ENCODE results near the gene DAZAP1.

Gene DAZAP1

DNA sequence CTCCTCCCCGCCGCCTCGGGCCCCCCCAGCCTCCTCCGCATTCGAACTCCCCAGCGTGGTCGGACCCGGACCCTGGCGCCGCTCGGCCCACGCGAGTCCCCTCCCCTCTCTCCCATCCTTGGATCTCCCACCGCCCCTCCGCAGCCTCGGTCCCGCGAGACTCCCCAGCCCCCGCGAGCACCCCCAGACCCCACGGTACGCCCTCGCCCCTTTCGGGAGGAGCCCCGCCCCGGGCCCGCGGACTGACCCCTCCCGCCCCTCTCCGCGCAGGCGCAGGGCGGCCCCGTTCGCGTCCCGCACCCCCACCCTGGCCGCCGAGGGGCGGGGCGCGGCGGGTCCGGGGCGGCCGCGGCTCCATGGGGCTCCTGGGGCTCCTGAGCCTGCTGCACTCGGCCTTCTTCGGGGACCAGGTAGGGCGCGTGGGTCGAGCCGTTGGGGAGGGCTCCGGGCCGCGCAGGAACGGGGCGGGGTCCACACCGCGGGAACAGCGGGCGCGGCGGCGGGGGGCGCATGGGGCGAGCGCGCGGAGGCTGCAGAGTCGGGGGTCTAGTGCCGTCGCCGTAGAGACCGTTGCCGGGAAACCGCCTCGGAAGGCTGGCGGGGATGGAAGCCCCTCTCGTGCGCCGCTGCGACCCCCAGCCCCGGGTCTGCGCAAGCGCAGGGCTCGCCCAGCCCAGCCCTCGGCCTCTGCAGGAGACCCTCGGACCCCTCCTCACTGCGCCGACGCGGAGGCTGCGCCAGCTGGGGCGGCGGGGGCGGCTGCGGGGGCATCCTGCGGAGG lies 38.7 kb downstream of the DAZAP1 start:
- DNase-seq, result no peak

DNA sequence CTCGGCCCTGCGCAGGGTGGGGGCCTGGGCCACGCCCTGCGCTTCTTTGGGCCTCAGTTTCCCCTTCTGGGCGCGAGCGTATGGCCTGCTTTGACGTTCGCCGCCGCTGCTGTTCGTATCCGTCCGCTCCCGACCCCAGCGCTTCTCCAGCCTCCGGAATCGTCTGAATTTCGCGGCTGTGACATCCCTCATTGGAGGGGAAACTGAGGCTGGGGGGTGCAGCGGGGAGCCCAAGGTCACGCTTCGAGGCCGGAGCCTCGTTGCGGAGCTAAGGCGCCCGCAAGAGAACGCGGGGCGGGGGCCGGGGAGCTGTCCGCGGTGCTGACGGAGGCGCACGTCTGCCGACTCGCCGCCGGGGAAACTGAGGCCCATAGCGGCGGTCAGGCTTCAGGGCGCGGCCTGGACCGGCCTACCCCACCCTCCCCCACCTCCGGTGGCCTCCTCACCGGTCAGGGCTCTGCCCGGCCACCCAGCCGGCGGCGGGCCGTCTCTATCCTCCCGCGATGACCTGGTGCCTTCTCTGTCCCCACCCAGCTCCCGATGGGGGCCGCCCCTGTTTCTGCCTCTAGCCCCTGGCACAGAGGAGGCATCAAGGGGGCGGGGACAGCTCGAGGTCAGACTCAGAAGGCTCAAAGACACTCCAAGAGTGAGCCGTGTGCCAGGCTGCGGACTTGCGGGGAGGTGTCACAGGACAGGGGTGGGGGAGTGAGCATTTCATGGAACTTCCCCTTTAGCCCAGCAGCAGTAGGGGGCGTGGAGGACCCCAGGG lies 39.5 kb downstream of the DAZAP1 start:
- peak; percentile 44 for DNase-seq

DNA sequence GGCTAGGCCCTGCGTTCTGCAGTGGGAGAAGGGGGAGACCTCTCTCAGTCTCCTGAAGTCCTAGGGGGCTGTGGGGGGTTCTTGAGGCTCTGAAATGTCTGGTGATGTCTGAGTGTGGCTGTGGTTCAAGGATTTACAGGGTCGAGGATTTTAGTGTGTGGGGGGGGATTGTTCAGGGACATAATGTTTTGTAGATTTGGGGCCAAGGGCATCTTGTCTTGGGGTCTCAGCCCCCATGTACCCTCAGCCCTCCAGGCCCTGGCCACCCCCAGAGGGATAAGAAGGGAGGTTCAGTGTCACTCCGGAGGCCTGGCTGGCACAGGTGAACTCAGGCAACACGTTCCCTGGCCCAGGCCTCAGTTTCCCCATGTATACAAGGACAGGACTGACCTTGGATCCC lies 40.1 kb downstream of the DAZAP1 start:
- DNase-seq, result no peak

DNA sequence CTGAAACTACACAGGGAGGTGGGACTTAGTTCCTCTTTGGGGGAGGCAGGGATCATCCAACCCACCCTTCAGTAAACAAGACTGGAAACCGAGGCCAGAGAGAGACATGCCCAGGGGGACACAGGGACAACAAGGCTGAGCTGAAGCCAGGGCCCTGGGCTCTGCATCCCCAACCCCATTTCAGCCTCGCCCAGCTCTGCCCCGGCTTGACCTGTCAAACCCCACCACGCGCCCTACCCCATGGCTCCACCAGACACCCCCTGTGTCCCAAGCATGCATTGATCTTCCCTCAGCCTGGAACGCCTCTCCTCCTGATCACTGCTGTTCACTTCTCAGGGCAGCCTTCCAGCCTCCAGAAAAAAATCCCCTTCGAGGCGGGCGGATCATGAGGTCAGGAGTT lies 40.6 kb downstream of the DAZAP1 start:
- DNase-seq, result no peak

DNA sequence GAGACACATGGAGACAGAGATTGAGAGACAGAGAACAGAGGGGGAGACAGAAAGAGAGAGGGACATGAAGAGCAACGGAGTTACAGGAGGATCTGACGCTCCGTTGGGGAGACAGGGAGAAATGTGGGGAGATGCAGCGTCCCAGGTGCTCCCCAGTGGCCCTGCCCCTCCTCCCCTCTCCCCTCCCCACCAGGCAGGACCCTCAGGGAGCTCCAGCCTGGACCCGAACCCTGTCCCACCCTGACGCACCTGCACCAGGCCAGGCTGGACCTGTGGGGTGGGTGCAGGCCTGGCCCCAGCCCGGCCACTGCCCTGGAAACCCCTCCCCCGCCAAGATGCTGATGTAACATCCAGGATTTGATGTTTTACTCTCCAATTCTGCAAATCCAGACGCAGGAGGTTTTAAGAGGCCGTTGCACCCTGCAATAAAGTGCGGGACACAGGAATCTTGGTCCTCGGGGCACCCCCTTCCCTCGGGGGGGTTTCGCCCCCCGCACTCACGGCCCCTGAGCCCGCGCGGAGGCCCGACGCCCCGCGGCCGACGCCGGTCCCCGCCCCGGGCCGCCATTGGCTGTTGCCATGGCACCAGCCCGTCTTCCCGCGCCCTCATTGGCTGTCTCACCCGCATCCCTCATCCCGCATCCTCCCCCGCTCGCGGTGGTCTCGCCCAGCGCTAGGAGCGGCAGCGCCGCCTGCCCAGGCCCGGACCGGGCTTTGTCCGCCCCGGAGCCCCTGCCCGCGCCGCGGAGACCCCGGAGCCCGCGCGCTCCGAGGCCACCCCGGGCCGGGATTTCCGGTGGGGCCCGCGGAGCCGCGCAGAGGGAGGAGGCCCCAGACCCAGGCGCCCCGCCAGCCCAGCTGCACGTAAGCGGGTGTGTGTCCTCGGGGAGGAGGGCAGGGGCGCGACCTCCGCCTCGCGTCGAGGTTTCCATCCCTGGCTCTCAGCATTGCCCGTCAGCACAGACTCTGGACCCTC lies 42.4 kb downstream of the DAZAP1 start, which contains the start of gene APC2:
APC2 (plus strand) TSS at position 655 of the 976 bp plus-strand sequence. CDS start 2,881 bp downstream, outside the sequence.
- DNase-seq, result peak; percentile 39

DNA sequence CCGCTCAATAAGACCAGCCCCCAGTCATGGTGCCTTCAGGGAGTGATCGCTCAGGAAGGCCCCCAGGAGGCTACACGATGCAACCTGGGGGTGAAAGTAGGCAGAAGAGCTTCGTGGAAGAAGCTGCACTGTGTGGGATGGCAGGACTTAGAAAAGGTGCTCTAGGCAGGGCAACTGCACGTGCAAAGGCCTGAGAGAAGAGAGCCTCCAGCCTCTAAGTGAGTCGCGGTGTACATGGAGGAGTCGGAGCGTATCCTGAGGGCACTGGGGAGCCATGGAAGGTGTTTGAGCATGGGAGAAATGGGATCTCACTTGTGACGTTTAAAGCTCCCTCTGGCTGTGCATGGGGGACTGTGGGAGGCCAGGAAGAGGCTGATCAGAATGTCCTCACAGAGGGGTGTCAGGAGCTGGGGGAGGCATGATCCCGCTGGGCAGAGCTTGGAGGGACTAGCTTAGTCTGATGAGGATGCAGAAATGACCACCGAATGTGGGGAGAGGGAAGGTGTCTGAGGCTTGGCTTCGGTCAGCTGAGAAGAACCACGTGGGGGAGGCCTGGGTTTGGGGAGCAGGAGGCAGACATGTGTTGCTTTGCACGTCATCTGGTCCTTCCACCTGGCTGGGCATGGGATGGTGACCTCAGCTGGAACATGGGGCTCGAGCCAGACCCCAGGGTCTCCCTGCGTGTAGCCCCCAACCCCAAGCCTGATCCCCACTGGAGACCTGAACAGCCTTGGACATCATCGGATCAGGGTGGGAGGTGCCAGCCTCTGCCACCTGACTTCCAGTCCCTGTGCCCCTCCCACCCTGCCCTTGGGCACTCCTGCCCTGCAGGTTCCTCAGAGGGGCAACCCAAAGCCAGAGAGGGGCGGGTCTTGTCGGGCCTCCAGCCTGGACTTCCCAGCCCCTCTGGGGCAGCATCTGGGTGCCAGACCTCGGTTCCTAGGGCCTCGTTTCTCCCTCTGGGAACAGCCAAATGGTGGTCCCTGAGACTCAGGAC lies 43.6 kb downstream of the DAZAP1 start:
- no peak for DNase-seq

DNA sequence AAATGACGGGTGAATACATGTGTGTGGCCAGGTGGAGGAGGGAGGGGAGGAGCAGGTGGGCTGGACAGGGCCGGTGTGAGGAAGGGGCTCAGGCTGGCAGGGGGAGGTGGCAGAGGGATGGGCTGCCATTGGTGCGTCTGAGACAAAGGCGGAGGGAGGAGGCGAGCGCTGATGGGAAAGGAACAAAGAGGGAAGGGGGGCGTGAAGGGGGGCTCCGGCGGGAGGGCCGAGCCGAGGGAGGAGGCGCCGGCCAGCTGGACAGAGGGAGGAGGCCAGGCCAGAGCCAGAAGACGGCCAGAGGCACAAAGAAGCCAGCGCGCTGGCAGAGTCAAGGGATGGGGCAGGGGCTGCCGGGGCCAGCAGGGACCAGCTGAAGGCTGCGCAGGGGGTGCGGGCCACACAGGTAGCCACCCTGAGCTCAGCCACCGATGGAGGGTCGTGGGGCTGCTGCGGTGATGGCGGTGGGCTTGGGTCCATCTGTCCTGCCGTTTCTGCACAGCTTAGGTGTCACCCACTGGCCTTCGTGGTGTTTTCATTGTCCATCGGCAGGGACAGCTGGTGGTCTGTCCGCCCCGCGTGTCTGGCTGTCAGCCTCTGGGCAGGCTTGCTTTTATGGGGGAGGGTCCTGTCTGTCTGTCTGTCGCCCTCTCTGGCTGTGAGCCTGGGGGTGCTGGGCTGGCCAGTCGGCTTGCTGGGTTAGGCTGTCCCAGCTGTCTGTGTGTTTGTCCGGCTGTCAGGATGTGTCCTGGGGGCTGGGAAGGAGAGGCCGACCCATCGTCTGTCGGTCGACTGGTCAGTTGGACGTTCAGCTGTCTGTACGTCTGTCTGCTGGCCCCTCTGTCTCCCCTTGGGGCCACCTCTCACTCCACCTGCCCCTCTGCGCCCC lies 44.8 kb downstream of the DAZAP1 start:
- DNase-seq, result no peak

DNA sequence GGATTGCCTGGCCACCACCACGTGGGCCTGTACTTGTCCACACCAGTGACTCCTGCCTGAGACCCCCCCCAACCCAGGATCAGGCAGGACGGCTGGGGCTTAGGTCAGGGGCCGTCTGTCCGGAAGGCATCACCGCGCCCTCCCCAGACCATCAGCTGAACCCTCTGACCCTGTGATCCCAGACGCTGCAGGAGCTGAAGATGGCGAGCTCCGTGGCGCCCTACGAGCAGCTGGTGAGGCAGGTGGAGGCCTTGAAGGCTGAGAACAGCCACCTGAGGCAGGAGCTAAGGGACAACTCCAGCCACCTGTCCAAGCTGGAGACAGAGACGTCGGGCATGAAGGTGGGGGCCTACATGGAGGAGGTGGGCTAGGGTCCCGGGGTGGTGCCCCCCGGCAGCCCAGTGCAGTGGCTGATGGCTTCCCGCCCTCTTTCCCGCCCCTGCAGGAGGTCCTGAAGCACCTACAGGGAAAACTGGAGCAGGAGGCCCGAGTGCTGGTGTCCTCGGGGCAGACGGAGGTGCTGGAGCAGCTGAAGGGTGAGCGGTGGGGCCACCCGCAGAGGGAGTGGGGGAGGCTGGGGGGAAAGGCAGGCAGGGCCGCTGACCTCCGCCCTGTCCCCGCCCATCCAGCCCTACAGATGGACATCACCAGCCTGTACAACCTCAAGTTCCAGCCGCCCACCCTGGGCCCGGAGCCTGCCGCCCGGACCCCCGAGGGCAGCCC lies 45.6 kb downstream of the DAZAP1 start:
- no peak for DNase-seq

DNA sequence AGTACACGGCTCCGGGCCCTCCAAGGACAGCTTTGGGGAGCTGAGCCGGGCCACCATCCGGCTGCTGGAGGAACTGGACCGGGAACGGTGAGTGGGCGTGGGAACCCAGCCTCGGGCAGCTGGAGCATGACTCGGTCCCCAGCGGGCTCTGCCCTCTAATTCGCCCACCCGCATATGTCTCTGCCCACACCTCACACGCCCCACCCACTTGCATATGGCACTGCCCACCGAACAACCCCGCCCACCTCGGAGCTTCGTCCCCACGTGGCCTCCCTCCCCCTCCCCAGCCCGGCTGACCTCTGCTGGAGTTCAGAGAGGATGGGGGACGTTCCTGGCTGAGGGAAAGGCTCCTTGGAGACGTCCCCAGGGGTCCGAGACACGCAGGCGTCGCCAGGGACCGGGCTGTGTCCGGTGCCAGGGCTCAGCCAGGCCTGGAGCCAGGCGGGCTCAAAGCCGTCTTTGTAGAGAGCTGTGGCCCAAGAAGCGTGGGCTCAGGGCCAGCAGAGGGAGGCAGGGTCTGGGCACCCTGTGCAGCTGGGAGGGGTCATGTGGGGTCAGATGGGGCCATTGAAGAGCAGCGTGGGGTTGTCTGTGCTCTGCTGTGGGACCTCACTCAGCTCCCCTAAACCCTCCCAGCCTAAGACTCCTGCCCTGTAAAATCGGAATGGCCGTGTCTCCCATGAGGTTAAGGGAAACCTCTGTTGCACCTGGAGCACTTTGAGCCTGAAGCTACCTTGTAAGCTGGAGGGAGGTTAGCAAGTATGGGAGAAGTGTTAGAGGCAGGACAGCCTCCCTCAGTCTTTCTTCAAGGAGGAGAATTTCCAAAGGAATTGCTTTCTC lies 46.4 kb downstream of the DAZAP1 start:
- DNase-seq, result no peak

DNA sequence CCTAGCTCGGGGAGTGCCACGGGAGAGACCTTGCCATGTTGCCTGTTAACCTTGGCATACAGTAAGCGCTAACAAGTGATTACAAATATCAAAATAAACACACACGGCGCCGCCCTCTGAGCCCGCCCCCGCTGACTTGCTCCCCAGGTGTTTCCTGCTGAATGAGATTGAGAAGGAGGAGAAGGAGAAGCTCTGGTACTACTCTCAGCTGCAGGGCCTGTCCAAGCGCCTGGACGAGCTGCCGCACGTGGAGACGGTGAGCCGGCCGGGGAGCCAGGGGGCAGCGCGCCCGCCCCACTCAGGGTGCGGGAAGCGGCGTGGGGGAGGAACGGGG lies 47.6 kb downstream of the DAZAP1 start:
- no peak for DNase-seq

DNA sequence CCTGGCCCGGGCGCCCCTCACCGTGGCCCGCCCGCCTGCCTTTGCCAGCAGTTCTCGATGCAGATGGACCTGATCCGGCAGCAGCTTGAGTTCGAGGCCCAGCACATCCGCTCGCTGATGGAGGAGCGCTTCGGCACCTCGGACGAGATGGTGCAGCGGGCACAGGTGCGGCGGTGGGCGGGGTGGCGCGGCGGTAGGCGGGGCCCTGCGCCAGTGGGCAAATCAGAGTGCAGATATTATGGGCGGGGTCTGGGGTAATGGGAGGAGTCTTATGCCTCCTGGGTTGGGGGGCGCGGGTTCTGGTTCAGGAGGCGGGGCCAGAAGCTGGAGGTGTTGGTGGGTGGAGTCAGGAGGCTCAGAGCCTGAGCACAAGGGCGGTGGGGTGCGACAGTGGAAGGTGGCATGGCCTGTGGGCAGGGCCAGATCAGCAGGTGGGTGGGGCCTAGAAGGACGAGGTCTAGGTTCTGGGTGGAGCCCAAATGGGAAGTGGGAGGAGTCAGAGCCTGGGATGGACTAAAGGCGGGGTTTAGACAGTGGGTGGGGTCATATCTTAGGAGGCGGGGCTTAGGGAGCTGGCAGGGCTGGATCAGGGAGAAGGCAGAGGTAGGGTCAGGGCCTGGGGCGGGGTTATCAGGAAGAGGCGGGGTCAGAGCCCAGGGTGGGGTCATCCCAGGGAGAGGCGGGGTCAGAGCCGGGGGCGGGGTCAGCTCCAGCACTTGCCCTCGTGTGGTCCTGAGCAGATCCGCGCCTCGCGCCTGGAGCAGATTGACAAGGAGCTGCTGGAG lies 48.1 kb downstream of the DAZAP1 start:
- DNase-seq, result peak; percentile 50

DNA sequence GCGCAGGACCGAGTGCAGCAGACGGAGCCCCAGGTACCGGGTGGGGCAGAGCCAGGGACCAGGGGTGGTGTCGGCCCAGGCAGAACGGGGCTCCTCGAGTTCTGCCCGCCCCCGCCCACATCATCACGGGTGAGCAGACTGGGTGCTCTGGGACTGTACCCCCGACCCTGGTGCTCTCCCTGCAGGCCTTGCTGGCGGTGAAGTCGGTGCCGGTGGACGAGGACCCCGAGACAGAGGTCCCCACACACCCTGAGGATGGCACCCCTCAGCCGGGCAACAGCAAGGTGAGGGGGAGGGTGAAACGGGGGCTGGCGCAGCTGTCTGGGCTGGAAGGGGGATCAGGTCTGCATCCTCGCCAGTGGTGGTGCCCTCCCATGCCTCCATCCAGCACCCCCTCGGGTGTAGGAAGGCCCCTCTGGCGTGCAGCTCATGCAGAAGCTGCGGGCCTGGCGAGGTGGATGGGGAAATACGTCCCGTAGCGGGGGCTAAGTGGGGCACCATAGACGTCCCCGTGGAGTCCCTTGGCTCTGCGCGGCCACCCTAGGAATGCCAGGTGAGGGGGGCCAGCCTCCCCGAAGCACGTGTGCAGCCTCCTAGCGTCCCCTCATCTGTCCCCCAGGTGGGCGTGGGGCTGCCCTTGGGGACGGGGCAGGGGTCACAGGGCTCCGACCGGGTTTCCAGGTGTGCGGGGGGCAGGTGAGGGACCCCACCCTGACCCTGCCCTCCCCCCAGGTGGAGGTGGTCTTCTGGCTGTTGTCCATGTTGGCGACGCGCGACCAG lies 48.9 kb downstream of the DAZAP1 start:
- DNase-seq, result no peak

DNA sequence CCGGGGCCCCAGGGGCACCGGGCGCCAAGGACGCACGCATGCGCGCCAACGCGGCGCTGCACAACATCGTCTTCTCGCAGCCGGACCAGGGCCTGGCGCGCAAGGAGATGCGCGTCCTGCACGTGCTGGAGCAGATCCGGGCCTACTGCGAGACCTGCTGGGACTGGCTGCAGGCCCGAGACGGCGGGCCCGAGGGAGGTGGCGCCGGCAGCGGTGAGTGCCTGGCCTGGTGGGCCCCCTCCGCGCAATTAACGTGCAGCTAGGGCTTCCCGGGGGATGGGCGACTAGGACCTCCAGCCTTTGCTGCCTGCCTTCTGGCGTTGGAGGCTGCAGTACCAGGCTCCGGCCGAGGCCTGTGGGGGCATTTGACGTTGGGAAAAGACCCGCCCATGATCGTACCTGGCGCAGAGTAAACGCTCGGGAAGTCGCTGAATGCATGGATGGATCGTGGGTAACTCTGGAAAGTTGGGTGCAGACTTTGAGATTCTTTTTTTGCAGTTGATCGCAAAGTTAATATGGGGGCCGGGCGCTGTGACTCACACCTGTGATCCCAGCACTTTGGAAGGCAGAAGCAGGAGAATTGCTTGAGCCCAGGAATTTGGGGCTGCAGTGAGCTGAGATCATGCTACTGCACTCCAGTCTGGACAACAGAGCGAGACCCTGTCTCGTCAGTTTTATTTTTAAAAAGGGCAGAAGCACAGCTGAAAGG lies 49.8 kb downstream of the DAZAP1 start:
- DNase-seq, result no peak

DNA sequence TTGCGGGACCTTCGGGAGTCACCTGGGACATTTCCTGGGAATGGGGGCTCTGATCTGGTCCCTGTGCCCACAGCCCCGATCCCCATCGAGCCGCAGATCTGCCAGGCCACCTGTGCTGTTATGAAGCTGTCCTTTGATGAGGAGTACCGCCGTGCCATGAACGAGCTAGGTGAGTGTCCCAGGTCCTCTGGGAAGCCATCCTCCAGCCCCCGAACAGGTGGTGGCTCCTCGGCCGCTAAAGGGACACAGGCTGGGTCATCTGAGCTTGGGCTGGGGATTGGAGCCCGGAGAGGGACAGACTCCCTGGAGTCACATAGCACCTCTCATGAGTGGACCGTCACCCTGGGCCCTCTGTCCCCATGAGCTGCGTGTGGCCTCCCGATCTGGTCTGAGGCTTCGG lies 50.5 kb downstream of the DAZAP1 start:
- DNase-seq, result no peak

DNA sequence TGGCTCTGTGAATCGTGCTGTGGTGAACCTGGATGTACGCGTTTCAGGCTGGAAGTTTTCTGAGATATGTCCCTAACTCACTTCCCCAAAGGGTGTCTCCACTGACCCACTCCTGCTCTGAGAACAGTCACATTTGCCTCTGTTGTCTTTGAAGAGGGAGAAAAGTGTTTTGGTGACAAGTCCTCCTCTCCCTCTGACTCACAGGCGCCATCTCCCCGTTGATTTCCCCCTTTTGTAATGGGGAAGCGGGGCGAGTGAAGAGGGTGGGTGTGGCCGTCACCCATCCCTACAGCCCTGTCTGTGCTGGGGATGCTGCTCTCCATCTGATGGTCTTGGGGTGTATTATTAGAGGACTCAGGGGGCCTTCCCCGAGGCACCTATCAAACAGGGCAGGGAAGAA lies 52.1 kb downstream of the DAZAP1 start:
- no peak for DNase-seq
